Hypothalamus (tissue), 51 donors: ENCODE results near the gene PPP1R12A.
"Not testable (repeated sequence)": the region's sequence is repeated elsewhere in the genome, so short reads cannot be mapped to it uniquely, and the experiment has no call there.

ENCODE experiments used
- DNase-seq, 51 donors: peaks; one replicate each; lab custom pipeline; 2025; lab: John Stamatoyannopoulos, UW

PPP1R12A gene

GRCh38 chr12:79935021-79935623 lies at the start of gene PPP1R12A:
PPP1R12A (minus strand) TSS chr12:79935097; CDS start chr12:79934931, 166 bp downstream.
- DNase-seq: peak; percentile 66 to 97 (median 93)

- no peak for DNase-seq
These were observed 49.2 kb upstream of the PPP1R12A start for GRCh38 chr12:79983986-79984620.

- DNase-seq: no peak
These were observed 48.6 kb upstream of the PPP1R12A start for GRCh38 chr12:79983492-79983891.

GRCh38 chr12:79982086-79983062 lies 47.5 kb upstream of the PPP1R12A start:
- no peak for DNase-seq

GRCh38 chr12:79978692-79979091 lies 43.8 kb upstream of the PPP1R12A start:
- no peak for DNase-seq

GRCh38 chr12:79977856-79978460 lies 43.1 kb upstream of the PPP1R12A start:
- DNase-seq: not testable (repeated sequence)

GRCh38 chr12:79975143-79975542 lies 40.2 kb upstream of the PPP1R12A start:
- no peak for DNase-seq

- peak in 2 of 51 donors; percentile 7 to 29 for DNase-seq
These were observed 38.9 kb upstream of the PPP1R12A start for GRCh38 chr12:79973801-79974200.

- no peak for DNase-seq
These were observed 29.3 kb upstream of the PPP1R12A start for GRCh38 chr12:79964100-79964627.

- DNase-seq: no peak
These were observed 26.5 kb upstream of the PPP1R12A start for GRCh38 chr12:79961411-79961810.

- peak in 11 of 51 donors; percentile 2 to 52 (median 10) for DNase-seq
These were observed 24.6 kb upstream of the PPP1R12A start for GRCh38 chr12:79959484-79959883.

GRCh38 chr12:79956896-79957295 lies 22.0 kb upstream of the PPP1R12A start:
- no peak for DNase-seq

- DNase-seq: no peak
These were observed 20.7 kb upstream of the PPP1R12A start for GRCh38 chr12:79955561-79955960.

- DNase-seq: no peak
These were observed 19.2 kb upstream of the PPP1R12A start for GRCh38 chr12:79954037-79954610.

- DNase-seq: no peak
These were observed 14.2 kb upstream of the PPP1R12A start for GRCh38 chr12:79949098-79949497.

- DNase-seq: no peak
These were observed 10.5 kb upstream of the PPP1R12A start for GRCh38 chr12:79945433-79945832.

GRCh38 chr12:79944565-79944964 lies 9.7 kb upstream of the PPP1R12A start:
- no peak for DNase-seq

GRCh38 chr12:79942846-79943245 lies 7.9 kb upstream of the PPP1R12A start:
- not testable (repeated sequence) for DNase-seq

- DNase-seq: no peak
These were observed 4.9 kb upstream of the PPP1R12A start for GRCh38 chr12:79939728-79940310.

GRCh38 chr12:79938843-79939242 lies 3.9 kb upstream of the PPP1R12A start:
- DNase-seq: no peak
